NCI-H2196 (cell line): Measurements from ENCODE around the gene PSMB11.

Source experiments
- DNase-seq: peaks from one replicate; lab custom pipeline; 2025; ENCODE audit not compliant: unreplicated experiment; lab: John Stamatoyannopoulos, UW

PSMB11 gene

DNA sequence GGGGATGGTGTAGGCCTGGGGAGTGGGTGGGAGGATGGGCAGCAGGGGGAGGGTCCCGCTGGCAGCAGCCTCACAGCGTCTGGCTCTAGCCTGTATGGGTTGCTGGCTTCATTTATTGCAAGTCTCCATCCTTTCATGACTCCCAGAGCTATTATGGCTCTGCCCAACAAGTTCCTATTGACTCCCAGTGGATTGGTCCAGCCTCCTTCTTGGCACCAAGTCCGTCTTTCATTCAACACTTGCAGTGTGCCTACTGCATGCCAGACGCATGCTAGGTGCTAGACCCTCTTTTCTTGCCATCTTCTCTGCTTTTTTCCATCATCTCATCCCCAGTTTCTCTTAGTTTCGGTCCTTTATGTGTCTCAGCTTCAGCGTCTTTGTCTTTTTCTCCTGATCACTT is 1.1 kb downstream of the PSMB11 start:
- DNase-seq, result no peak

DNA sequence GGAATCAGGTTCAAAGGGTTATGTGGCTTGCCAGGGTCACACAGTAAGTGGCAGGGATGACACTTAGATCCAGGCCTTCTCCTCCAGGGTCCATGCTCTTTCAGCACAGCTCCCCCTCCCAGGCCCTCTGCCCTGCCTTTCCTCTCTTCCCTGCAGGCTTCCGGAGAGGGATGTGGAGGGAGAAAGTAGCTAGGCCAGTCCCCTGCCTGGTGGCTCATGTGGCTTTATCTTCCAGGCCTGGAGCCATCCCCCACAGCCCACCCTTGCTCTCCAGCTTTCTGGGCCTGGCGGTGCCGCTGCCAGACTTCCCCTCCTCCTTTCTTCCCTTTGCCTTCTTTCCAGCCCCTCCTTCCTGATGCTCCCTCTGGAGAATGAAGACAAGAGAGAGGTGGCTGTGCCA is 1.7 kb downstream of the PSMB11 start:
- no peak for DNase-seq

DNA sequence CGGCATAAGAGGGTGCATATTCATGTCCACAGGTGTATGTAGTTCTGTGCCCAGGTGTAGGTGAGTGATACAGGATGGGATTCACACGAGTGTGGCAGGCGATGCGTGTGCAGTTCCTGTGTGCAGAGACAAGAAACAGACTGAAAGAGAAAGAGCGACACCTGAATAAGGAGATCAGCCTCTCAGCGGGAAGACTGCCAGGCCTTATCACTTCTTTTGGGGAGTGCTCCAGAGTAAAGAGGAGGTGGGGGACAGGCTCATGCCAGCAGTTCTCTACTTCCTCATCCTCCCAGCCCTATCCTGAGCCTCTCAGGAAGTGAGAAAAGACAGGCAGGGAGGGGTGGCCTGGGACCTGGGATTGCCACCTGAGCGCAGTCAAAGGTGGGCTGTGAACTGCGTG is 2.8 kb downstream of the PSMB11 start:
- DNase-seq, result no peak

DNA sequence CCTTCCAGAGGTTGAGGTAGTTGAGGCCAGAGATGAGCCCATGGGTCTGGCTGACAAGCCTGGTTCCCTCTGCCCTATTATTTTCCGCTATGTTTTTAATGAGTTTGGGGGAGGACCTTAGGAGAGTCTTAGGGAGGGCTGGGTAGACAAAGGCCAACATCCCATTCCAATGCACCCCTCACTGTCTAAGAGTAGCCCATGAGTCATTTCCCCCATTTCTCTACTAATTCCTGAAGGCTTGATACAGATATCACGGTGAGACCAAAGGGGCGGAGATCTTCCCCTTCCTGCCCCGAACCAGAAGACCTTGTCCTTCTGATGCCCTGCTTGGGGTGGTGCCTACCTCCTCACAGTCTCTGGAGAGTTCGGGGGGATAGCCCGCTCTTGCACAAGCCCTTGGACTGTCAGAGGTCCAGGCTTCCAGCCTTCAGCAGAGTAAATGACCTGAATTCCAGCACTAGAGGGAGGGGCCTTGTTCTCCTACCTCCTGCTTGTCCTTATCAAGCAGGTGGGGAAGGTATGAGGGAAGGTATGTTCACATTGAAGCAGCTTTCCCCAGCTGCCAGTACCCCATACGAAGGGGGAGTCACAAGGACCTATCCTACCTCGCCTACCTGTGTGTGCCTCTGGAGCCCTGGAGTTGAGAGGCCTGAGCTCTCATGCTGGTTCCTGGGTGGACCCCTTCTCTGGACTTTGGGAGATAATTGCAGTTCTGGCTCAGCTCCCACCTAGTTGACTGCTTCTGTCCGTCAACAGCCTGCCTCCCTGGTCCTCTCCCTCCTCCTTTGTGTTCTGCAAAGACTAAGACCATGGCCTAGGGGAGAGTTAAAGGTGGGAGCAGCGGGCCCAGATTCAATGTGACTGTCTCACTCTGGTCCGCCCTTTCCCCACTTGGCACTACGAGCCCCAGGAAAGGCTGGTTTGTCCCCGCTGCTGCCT is 3.7 kb downstream of the PSMB11 start:
- no peak for DNase-seq

DNA sequence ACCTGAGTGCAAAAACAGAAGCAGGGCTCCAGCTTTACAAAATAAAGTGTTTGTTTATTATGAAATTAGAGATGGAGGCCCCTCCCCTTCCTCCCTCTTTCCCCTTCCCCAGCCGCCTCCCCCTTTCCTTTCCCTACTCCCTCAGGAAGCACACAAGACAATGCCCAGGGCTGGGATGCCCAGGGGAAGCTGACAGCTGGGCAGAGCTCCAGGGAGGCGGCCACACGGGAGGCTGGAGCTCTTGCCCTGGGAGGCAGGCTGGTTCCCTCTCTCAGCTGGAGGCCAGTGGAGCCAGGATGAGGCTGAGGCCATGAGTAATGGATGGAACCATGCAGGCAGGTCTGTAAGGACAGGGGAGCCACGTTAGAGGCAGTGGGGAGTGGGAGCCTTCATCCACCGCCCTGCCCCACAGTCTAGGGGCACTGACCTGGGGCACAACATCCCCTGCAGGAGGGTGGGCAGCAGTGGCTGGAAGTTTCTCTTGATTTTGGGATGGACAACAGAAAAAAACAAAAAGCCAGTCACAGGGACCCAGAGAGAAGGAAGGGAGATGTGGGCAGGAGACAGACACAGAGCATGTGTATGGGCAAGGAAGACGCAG is 5.1 kb downstream of the PSMB11 start:
- no peak for DNase-seq

DNA sequence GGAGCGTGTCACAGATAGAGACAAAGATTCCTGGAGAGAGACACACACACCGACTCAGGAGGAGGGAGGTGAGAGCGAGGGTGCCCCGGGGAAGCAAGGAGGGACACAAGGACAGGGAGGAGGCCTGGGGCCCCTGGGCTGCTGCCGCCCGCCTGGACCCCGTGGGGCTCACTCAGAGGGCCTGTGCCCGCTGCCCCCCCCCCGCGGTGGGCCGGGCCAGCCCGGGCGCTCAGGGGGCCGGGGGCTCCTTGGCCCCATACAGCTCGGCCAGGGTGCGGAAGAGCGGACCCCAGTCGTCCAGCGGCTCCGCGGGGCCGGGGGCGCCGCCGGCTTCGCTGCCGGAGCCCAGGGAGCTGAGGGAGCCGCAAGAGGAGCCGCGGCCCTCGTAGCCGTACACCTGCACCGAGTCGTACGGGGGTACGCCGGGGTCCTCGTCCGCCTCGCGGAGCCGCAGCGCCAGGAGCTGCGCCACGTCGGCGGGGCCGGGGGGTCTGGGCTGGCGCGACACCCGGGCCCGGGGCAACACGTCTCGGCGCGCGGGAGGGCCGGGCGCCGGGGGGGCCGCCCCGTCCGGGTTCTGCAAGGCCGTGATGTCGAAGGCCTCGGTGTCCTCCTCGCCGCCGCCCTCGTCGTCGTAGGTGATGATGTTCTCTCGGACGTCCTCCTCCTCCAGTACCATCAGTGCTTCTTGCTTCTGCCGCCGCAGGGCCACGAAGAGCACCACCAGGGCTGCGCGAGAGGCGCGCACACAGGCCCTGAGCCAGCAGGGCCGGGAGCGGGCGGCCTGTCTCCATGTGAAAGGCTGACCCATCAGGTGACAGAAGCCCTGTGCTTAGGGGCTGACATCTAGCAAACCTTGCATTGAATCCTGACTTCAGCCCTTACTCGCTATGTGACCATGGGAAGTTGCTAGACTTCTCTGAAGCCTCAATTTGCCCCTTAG is 6.0 kb downstream of the PSMB11 start:
- DNase-seq, result no peak

DNA sequence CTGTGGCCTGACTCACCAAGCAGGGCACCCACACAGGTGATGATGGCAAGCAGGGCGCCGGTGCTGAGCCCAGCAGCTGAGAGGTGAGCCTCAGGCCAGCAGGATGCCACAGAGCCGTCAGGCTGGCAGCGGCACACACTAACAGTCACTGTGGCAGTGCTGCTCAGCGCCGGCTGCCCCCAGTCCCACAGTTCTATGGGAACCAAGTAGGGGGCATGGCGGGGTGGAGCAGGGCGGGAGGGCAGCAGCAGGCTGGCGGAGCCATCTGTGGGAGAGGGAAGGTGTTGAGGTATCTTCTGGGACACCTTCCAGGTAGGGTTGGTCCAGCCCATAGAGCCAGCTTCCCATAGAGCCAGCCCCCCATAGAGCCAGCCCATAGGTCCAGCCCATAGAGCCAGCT is 7.0 kb downstream of the PSMB11 start:
- DNase-seq, result no peak

DNA sequence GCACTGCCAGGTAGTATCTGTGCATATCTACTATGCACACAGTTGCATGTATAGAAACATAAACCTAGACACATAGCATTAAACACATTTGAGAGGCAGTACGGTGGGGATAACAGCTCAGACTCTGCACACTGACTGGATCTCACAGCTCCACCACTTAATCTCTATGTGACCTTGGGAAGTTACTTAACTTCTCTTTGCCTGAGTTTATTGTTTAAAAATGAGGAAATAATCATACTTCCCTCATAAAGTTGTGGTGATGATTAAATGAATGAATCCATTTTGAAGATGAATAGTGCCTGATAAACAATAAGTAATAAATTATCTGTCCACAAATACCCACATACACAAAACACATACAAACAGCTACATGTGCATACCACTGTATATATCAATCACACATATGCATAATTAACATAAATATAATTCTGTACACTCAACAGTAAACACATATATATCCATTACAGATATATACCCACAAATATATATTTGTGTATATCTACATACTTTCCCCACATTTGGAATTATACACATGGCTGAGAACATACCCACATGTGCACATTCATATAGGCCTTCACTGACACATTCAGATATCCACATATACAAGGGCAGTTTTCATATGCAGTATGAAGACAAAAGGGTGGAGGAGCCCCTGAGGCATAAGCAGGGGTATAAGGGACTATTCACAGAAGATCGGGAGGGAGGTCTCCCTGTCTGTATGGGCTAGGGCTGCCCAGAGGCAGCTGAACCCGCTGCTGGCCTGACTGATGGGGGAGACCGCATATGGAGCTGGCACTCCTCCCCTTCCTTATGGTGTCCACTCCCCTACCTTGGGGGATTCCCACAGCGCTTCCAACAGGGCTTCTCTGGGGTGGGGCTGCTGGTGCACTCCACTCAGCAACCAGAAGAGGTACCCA is 9.4 kb downstream of the PSMB11 start:
- no peak for DNase-seq

DNA sequence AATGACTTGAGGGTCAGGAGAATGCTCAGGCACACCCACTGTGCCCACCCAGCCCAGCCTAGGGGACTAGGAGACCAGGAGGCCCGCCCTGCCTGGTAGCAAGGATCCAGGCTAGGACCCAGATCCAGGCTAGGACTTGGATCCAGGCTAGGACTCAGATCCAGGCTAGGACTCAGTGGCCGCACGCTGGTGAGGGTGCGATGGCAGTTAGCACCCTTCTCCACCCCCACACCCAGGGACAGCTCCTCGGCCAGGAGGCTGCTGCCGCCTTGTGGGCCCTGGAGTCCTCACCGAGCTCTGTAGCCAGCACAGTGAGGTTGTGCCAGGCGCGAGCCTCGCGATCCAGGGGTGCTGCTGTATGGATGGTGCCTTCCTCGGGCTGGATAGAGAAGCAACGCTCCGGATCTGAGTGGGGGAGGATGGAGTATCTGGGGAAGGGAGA is 10.2 kb downstream of the PSMB11 start:
- DNase-seq, result no peak

DNA sequence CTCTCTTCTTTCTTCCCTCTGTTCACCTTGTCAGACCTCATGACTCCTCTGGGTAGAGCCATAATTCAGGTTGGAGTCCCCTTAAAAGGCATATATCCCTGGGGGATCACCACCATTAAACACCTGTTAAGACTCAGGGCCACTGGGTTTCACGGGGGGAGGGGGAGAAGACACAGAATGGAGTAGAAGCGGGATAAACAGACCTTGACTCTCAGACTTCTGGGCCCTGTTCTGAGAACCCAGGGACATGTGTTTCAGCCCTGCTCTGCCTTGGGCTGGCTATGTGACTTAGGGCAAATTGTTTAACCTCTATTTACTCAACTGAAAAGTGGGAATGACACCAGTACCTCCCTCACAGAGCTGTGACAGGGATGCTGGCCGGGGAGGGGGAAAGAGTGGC is 10.7 kb downstream of the PSMB11 start:
- DNase-seq, result no peak

DNA sequence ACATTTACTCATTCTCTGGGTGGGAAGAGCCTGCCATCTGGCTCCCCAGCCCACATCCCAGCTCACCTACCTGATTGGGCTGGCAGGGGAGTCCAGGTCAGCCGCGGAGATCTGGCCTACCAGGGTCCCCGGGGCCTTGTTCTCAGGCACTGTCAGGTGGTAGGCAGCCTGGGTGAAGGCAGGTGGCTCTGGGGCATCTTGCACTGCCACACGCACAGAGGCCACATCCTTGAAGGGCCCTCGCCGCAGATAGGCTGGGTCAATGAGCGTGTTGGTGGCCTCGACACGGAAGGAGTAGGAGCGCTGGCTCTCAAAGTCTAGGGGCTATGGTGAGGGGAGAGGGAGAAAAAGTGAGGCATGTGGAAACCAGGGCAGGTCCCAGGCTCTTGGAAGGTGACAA is 11.4 kb downstream of the PSMB11 start:
- no peak for DNase-seq

DNA sequence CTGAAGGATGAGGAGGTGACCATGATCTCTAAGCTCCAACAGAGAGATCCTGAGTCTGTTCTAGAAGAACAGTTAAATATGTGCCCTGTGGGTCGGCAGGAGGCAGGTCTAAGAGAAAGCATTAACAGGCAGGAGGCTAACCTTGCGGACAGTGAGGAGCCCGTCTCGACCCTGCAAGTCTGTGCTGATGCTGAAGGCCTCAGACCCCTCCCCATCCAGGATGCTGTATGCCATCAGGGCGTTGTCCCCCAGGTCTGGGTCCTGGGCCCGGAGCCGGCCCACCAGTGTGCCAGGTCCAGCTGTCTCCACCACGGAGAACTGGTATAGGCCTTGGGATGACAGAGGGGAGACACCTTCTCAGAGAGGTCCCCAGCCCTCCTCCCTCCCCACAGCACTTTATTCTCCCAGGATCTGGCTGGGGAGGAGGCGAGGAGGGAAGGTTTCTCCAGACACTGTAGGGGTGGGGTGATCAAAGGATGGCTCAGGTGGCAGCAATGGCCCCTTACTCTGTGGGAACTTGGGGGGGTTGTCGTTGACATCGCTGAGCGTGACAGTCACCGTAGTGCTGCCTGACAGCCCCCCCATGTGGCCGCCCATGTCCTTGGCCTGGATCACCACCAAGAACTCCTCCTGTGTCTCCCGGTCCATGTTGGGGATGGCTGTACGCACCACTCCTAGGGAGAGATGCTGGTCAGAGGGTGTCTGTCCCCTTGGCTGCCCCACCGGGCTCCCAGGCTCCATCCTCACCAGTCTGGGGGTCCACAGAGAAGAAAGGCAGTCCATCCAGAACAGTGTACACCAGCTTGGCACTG is 12.2 kb downstream of the PSMB11 start:
- no peak for DNase-seq

DNA sequence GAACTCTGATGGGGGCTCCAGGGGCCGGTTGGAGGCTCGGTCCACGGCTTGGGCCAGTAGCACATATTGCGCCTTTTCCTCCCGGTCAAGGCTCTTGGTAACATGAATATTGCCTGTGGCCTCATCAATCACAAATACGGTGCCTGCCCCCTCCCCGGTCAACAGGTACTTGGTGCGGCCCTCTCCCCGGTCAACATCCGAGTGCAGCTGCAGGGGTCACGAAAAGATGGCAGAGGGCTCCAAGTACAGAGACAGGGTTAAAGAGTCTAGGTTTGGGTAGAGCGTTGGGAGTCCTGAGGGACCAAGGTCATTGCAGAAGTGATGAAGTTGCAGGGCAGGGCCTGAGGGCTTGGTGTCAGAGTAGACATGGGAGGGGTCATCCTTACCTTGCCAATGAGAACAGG is 13.1 kb downstream of the PSMB11 start:
- no peak for DNase-seq

DNA sequence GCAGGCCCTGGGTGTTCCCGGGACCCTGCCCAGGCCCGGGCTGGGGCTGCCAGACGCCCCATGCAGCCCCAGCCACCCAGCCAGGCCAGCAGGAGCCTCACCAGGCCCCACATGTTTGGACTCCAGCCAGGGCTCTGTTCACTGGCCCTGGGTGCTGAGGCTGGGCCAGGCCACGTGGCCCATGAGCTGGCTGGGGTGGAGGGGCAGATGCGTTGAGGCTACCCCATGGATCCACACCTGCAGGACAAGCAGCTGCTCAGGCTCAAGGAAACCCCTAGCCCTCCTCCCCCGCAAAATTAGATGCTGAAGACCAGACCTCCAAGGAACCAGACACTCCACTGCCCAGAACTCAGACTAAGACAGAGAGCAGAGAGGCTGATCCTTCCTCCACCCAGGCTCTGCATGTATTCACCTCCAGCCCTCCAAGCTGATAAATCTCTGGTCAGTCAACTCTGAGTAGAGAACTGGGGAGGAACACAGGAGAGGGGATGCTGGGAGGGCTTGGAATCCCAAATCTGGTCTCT is 13.7 kb downstream of the PSMB11 start:
- DNase-seq, result no peak

DNA sequence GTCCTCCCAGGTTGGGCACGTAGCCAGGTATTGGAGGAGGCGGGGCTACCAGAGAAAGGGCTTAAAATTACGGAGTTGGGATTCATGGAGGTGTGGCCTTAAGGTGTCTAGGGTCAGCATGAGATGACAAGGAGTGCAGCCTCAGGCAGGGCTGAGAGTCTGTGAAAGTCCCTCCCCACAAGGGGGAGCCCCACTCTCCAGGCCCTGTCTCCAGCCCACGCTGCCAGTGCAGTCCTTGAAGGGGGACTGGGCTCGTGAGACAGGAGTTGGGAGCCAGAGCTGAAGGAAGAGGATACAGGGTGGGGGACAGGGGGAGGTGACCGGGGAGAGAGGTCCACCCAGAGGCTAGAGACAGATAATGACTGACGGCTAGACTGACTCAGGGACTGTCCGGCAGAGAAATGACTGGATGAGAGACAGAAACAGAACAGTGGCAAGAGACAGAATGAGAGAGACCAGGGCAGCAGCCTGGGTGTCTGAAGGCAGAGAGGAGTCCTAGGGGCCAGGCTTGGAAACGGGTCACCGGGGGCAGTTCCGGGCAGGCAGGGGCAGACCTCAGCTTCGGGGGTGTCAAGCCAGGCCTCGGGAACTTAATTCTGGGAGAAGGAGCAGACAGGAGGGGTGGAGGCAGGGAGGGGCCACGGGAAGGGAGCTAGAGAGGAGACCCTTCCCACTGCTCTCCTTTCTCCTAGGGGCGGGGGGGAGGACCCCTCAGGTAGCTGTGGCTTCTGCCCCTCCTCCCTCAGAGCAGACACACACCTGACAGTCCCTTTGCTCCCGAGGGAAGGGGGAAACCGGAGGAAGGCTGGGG is 14.3 kb downstream of the PSMB11 start:
- DNase-seq, result no peak

DNA sequence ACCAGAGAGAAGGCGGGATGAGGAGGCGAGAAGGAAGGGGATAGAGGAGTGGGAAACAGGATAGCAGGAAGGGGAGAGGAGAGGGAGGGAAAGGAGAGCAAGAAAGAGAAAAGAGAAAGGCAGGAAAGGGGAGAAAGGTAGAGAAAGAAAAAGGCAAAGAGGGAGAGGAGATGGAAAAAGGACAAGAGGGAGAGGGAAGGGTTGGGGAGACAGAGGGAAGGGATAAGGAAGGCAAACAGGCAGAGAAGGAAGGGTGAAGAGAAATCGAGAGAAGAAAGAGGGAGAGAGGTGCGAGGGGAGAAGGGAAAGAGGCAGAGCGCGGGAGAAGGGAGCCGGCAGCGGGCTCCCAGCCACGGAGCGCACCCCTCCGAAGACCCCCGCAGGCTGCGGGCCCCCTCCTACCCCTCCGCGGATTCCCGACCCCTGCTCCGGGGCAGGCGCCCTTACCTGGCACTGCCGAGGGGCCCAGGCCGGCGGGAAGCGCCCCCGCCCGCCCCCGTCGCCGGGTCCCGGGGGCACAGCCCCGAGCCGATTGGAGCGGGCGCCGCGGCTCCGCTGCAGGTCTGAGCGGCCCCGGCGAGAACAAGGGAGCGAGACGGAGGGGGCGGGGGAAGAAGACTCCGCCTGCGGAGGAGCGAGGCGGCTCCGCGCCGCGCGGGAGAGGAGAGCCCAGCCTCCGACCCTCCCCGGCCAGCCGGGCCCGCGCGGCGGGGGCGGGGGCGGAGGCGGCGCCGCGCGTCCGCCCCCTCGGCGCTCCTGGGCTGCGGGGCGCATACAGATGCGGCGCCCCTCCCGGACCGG is 15.1 kb downstream of the PSMB11 start, which contains the start of gene CDH24:
Gene CDH24, minus strand, starts transcription at position 565 of the 801 bp plus-strand sequence. CDS start 1,787 bp downstream, outside the sequence.
- DNase-seq, result no peak
